ENCODE data around the gene ADAMTS2.

ADAMTS2 gene

DNA sequence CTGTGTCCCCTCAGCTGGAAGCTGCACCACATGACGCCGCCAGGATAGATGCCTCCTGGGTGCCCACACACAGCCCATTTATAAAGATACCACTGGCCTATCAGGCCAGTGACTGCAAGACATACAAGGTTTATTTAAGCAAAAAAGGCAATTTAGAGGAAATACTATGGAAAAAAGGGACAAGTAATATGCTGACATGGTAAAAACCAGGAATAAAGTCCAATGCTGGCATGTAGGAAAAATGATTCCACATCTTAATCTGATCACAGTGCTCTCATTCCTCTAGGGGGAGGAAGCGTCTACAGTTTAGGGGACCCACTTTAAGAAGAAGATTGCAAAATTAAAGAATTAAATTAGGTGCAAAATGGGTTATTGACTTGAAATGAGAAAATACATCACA, 205.0 kb downstream of the ADAMTS2 start:
- Histone ChIP-seq H3K4me1 (ENCODE audit: insufficient read depth, low read length) (no peaks in the 10 kb centered on the region), H3K9ac (ENCODE audit: low read depth, low read length) (no peak overlapping the region), H3K9me3 (ENCODE audit: control insufficient read depth, insufficient read depth, low read length) (no peaks in the 10 kb centered on the region), H3K36me3 (ENCODE audit: insufficient read depth, low read length) (no peaks in the 10 kb centered on the region)

DNA sequence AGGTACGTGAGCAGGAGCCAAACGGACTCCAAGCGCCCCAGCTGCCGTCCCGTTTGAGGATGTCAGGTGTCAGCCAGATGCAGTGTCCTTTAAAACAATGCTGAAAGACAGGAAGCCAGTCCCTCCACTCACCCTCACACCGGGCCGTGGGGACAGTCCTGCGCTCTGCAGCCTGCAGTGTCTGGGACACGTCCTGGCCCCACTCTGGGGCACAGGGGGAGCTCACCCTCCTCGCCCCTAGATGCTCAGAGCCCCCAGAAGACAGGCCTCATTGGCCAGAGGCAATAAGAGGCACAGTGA, 205.4 kb downstream of the ADAMTS2 start:
- no peak overlapping the region for H3K9ac ChIP-seq (ENCODE audit: low read depth, low read length)
- H3K9me3 ChIP-seq (ENCODE audit: control insufficient read depth, insufficient read depth, low read length): no peaks in the 10 kb centered on the region
- no peaks in the 10 kb centered on the region for H3K36me3 ChIP-seq (ENCODE audit: insufficient read depth, low read length)
- H3K4me1 ChIP-seq (ENCODE audit: insufficient read depth, low read length): no peaks in the 10 kb centered on the region

DNA sequence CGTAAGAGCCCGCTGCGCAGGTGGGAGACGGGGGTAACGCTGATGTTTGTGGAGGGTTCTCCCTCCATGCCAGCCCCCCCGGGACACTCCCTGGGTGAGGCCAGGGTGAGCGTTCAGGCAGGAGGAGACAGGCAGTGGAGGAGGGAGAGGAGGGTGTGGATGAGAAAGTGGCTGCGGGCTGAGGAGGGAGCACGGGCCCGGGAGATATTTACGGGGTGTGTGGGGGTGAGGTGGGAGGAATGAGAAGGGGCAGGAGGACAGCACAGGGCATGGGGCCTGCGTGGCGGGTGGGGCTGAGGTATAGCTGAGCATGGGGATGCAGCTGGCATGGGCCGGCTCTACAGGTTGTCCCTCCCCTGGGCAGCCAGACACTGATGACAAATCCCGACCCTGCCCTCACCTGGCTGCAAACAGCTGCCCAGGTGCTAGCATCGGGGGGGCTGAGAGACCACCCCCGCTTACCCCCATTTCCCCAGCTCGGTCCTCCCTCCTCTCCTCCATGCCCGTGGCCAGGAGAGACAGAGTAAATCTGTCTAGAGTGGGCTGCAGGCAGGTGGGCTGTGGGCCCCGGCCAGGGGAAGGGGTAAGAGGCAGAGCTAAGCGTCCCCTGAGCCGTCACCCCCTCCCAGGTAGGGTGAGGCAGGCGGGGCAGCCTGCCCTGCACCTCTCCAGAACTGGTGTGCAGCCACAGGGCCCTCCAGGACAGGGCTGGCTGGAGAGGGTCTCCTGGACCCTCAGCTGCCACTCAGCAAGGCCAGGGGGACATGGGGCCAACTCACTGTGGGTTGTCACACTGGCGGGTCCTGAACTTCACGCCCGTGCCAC, 205.9 kb downstream of the ADAMTS2 start:
- H3K9me3 ChIP-seq (ENCODE audit: control insufficient read depth, insufficient read depth, low read length): no peaks in the 10 kb centered on the region
- no peaks in the 10 kb centered on the region for H3K4me1 ChIP-seq (ENCODE audit: insufficient read depth, low read length)
- H3K36me3 ChIP-seq (ENCODE audit: insufficient read depth, low read length): no peaks in the 10 kb centered on the region
- no peak overlapping the region for H3K9ac ChIP-seq (ENCODE audit: low read depth, low read length)

DNA sequence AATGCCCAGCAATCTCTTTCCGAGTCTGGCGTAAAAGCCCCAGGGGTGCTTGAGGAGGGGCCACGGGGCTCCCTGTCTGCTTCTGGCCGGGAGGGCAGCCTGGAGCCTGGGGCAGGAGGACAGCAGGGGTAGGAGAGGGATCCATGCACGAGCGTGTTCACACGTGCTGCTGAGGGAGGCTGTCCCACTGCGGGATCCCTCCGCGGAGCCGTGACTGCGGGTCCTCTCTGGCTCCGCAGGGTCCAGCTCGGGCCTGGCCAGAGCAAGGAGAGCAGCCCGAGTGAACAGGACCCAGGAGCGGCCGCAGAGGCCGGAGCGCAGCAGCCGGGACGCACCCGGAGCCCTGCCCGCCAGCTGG, 206.7 kb downstream of the ADAMTS2 start:
- Histone ChIP-seq H3K4me1 (ENCODE audit: insufficient read depth, low read length) (no peaks in the 10 kb centered on the region), H3K9ac (ENCODE audit: low read depth, low read length) (no peak overlapping the region), H3K9me3 (ENCODE audit: control insufficient read depth, insufficient read depth, low read length) (no peaks in the 10 kb centered on the region), H3K36me3 (ENCODE audit: insufficient read depth, low read length) (no peaks in the 10 kb centered on the region)

DNA sequence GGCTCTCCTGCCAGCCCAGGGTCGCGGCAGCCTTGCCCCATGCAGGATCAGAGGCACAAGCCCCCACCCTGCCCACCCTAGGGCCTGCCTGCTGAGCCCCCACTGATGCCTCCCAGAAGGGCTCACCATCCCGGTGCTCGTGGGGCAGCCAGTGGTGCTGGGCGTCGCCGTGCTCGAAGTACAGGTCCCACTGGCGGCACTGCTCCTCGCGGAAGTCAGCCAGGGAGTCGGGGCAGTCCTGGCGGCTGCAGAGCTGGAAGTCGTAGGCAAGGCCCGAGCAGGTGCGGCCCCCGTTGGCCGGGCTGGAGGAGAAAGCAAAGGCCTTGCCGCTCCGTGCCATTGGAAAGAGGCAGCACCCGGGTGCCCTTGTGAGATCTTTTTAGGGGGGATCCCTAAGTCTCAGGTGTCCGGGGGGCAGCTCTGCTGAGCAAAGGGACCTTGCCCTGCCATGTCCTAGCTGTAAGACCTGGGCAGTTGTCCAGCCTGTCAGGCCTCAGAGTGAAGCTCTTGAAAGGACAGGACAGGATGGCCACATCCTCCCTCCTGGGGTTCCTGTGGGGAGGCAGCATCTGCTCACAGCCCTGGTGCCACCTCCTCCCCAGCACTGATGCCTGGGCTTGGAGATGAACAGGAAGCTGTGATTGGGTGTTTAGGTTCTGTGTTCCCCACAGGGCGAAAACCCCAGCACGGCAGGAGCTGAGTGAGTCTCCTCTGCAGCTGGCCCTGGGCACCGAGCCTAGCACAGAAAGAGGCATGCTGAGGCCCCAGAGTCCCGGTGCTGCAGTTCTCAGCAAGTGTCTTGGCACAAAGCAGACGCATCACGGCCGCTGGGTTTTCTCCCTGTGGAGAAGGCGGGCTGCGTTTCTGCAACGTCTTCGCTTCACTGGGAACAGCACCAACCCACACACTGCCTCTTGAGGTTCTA, 207.4 kb downstream of the ADAMTS2 start:
- H3K4me1 ChIP-seq (ENCODE audit: insufficient read depth, low read length): no peaks in the 10 kb centered on the region

DNA sequence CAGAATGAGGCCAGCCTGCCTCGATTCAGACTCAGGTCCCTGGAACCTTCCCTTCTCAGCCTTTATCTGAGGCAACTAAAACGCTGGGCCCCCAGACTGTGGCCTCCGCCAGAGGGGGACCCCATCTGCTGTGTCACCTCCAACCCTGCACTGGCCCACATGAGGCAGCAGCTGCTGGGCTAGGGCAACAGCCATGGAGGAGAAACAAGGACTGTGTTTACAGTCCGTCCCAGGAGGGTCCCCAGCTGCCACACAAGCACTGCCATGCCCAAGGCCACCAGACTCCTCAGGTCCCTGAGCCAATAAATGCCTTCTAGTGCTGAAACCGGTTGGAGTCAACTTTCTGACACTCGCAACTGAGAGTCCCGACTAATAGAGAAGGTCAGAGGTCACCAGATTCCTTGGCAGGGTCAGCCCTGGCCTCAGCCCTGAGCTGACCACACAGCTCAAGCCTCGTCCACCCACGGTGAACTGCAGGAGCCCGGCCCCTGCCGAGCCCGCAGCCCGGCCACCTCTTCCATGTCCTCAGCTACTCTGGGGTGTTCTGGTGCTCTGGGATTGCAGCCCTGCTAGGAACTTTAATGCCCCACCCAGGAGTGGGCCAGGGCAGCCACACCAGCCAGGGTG, 208.1 kb downstream of the ADAMTS2 start:
- no peaks in the 10 kb centered on the region for H3K4me1 ChIP-seq (ENCODE audit: insufficient read depth, low read length)
- no peaks in the 10 kb centered on the region for H3K9me3 ChIP-seq (ENCODE audit: control insufficient read depth, insufficient read depth, low read length)
- H3K9ac ChIP-seq (ENCODE audit: low read depth, low read length): no peak overlapping the region
- no peaks in the 10 kb centered on the region for H3K36me3 ChIP-seq (ENCODE audit: insufficient read depth, low read length)

More for the DNA sequence above, 207.4 kb downstream of the ADAMTS2 start:
- no peaks in the 10 kb centered on the region for H3K36me3 ChIP-seq (ENCODE audit: insufficient read depth, low read length)
- H3K9me3 ChIP-seq (ENCODE audit: control insufficient read depth, insufficient read depth, low read length): no peaks in the 10 kb centered on the region
- H3K9ac ChIP-seq (ENCODE audit: low read depth, low read length): no peak overlapping the region

DNA sequence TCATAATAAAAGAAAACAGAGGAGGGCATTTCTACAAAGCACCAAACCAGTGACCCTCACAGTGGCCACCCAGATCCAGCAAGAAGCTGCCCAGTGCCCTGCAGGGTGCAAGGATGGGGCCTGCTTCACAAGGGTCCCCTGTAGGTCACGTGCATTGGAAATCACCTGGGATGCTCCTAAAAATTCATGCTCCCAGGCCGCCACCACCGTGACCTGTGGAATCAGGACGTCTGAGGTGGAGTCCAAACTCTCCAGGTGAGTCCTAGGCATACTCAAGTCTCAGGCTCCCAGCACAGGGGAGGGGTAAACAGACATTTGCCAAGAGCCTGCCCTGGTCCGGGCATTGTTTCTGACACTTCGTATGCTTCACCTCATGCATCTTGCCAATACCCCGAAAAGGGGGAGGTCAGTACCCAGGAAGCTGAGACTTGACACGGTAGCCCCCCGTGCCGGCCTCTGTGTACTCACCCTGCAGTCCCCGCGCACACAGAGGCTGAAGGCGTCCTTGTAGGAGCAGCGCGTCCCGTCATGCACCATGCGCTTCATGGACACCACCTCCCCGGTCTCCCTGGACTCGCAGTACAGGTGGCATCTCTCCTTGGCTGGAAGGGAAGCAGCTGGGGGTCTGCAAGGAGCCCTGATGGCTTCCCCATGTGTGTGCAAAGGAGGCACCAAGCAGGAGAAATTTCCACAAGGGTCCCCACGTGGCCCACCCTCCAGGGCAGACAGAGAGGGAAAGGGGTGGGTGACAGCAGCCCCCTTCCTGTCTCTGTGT, 209.6 kb downstream of the ADAMTS2 start:
- Histone ChIP-seq H3K36me3 (ENCODE audit: insufficient read depth, low read length) (no peaks in the 10 kb centered on the region), H3K9me3 (ENCODE audit: control insufficient read depth, insufficient read depth, low read length) (no peaks in the 10 kb centered on the region), H3K9ac (ENCODE audit: low read depth, low read length) (no peak overlapping the region), H3K4me1 (ENCODE audit: insufficient read depth, low read length) (no peaks in the 10 kb centered on the region)

DNA sequence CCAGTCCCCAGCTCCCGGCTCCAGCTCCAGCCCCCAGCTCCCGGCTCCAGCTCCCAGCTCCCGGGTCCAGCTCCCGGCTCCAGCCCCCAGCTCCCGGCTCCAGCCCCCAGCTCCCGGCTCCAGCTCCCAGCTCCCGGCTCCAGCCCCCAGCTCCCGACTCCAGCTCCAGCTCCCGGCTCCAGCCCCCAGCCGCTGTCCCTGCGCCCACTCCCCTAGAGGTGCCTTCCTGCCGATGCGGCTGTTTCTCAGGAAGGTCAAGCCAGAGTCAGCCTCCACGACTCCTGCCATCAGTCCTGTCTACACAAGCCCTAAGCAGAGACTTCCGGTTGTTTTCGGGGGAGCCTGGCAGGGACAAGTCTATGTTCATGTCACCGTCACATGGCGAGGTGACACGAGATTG, 210.3 kb downstream of the ADAMTS2 start:
- Histone ChIP-seq H3K9ac (ENCODE audit: low read depth, low read length) (no peak overlapping the region), H3K4me1 (ENCODE audit: insufficient read depth, low read length) (no peaks in the 10 kb centered on the region), H3K9me3 (ENCODE audit: control insufficient read depth, insufficient read depth, low read length) (no peaks in the 10 kb centered on the region), H3K36me3 (ENCODE audit: insufficient read depth, low read length) (no peaks in the 10 kb centered on the region)

DNA sequence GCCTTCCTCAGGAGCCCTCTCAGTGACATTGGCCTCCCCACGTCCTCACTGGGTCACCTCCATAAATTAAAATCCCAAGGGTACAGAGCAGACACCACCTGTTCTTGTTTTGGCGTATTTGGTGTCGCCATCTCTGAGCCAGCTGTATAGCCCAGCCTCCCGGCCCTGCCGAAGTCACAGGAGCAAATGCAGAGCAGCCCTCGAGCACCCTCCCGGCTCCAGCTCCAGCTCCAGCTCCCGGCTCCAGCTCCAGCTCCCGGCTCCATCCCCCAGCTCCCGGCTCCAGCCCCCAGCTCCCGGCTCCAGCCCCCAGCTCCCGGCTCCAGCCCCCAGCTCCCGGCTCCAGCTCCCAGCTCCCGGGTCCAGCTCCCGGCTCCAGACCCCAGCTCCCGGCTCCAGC, 210.8 kb downstream of the ADAMTS2 start:
- Histone ChIP-seq H3K9ac (ENCODE audit: low read depth, low read length) (no peak overlapping the region), H3K36me3 (ENCODE audit: insufficient read depth, low read length) (no peaks in the 10 kb centered on the region), H3K4me1 (ENCODE audit: insufficient read depth, low read length) (no peaks in the 10 kb centered on the region), H3K9me3 (ENCODE audit: control insufficient read depth, insufficient read depth, low read length) (no peaks in the 10 kb centered on the region)

DNA sequence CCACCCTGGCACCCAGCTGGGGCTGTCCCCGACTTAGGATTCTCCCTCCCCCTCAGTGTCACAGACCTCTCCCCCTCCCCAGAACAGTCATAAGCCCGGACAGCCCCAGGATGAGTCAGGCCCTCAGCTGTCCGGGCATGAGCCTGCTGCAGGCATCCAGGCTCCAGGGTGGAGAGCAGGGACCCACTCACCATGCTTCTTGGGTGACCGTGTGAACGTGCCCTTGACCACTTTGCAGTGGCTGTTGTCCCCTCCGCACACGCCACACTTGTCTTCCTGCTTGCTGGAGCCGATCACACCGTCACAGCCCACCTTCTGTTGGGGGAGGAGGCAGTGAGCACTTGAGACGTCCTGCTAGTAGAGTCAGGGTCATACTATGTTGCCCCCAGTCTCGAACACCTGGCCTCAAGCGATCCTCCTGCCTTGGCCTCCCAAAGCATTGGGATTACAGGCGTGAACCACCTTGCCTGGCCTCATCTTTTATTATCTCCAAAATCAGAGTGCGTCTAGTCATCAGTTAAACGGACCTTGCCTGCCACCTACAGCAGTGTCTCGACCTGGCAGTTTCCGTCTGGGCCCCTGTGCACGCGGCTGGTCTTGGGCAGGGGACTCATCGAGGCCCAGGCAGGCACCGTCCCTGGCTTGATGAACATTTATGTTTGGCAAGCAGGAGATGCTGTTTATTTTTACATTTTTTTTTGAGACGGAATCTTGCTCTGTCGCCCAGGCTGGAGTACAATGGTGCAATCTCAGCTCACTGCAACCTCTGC, 212.5 kb downstream of the ADAMTS2 start:
- H3K9ac ChIP-seq (ENCODE audit: low read depth, low read length): no peak overlapping the region
- no peaks in the 10 kb centered on the region for H3K9me3 ChIP-seq (ENCODE audit: control insufficient read depth, insufficient read depth, low read length)
- H3K36me3 ChIP-seq (ENCODE audit: insufficient read depth, low read length): no peaks in the 10 kb centered on the region
- H3K4me1 ChIP-seq (ENCODE audit: insufficient read depth, low read length): no peaks in the 10 kb centered on the region

DNA sequence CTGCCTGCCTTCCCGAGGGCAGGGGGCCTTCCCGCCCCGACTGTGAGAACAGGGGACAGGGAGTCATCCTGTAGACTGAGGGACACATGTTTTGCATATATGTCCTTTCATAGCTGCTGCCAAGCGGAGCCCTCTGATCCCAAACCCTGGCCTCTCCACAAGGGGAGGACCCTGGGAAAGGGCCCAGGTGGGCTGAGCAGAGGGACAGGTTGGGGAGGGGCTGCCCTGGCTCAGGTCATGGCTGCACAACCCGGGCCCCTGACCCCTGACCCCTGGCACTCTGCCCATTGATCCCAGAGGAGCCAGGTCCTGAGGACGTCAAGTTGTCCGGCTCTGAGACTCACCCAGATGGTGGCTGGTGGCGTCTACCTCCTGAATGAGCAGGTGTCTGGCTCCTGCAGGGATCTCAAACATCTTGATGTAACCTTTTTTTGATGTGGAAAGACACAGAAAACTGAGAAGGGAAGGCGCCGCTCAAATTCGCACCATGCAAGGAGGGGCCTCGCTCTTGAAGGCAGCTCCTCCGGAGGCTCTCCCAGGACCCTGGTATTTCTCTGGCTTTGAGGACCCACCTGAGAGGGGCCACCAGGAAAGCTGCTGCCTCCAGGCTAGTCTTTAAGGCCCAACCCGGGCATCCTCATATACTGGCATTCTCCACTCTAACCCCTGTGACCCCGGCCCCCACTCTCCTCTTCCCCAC, 213.2 kb downstream of the ADAMTS2 start:
- no peak overlapping the region for H3K9ac ChIP-seq (ENCODE audit: low read depth, low read length)
- H3K36me3 ChIP-seq (ENCODE audit: insufficient read depth, low read length): no peaks in the 10 kb centered on the region
- no peaks in the 10 kb centered on the region for H3K4me1 ChIP-seq (ENCODE audit: insufficient read depth, low read length)
- no peaks in the 10 kb centered on the region for H3K9me3 ChIP-seq (ENCODE audit: control insufficient read depth, insufficient read depth, low read length)

DNA sequence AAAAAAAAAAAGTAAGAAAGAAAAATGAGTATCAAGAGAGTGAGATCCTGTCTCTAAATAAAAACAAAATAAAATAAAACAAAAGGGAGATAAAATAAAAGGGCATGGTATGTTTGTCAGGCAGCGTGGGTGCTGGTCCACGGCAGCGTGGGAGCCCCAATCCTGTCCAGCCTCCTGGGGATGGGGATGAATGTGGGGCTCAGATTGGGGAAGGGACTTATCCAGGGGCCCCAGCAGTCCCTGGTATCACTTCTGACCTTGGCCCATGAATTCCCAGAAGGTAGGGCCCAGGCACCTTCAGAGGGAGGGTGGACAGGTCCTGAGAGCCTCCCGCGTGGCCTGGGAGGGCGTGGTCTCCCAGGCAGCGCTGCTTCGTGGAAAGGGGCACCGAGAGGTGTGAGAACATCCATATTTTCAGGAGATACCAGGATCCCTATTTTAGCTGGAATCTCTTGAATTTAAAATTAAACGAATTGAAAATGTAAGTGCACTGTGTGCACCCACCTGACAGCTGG, 213.9 kb downstream of the ADAMTS2 start:
- H3K9ac ChIP-seq (ENCODE audit: low read depth, low read length): no peak overlapping the region
- no peaks in the 10 kb centered on the region for H3K4me1 ChIP-seq (ENCODE audit: insufficient read depth, low read length)
- no peaks in the 10 kb centered on the region for H3K36me3 ChIP-seq (ENCODE audit: insufficient read depth, low read length)
- no peaks in the 10 kb centered on the region for H3K9me3 ChIP-seq (ENCODE audit: control insufficient read depth, insufficient read depth, low read length)

DNA sequence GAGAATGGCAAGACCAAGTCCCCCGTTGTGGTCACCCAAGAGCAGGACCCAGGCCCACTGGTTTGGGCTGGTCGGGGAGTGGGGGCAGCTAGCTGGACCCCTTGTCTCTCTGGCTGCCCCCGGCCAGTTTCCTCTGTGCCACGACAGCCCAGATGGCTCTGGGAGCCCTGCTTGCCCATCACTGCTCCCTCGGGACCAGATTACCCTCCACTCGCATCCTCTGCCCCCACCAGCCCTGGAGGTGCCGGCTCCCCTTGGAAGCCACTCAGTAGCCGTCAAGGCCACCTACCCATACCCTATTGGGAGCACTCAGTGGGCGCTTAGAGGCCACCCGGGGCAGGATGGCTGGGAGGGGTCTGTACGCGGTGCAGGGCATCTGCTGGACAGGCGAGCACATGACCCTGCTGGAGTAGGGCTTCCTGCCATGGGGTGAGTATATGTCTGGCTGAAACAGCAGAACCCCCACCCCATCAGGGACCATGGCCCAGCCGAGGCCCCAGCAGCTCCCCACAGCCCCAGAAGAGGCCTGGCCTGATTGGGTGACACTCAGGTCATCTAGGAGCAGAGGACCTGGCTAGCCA, 215.1 kb downstream of the ADAMTS2 start:
- Histone ChIP-seq H3K9me3 (ENCODE audit: control insufficient read depth, insufficient read depth, low read length) (no peaks in the 10 kb centered on the region), H3K4me1 (ENCODE audit: insufficient read depth, low read length) (no peaks in the 10 kb centered on the region), H3K9ac (ENCODE audit: low read depth, low read length) (no peak overlapping the region), H3K36me3 (ENCODE audit: insufficient read depth, low read length) (no peaks in the 10 kb centered on the region)

All from ES-I3 (cell line).